ENCODE results near the gene GP1BB. TPM values are rescaled to one million over a fixed set of nuclear protein-coding genes. Genes with fewer than 3 reads are reported as not detected.
A peak's percentile ranks its signal among the peaks of the same experiment; 100 is the strongest.

Gene GP1BB
- total RNA-seq, 1 donor from 2014 or later = 5.7 TPM

DNA sequence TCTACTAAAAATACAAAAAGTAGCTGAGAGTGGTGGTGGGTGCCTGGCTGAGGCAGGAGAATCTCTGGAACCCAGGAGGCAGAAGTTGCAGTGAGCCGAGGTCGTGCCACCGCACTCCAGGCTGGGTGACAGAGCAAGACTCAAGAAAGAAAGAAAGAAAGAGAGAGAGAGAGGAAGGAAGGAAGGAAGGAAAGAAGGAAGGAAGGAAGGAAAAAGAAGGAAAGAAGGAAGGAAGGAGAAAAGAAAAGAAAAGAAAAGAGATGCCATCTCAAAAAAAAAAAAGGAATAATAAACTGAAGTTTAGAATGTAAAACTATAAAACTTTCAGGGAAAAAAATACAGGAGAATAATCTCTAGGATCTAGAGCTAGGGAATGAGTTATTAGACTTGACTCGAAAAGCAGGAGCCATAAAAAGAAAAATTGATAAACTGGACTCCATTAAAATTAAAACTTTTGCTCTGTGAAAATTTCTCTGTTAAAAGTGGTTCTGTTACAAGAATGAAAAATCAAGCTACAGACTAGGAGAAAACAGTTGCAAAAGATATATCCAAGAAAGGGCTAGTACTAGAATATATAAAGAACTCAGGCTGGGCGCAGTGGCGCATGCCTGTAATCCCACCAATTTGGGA is 22.4 kb upstream of the GP1BB start:
- Mint-ChIP-seq H3K4me3 (no peak overlapping the region), H3K27me3 (ENCODE audit: low read depth) (peaks cover 13% of the 10 kb centered on the region), H3K4me1 (no peaks in the 10 kb centered on the region), H3K27ac (no peak overlapping the region), H3K36me3 (no peaks in the 10 kb centered on the region), H3K9me3 (no peaks in the 10 kb centered on the region)
- TF ChIP-seq, protein P1, sequence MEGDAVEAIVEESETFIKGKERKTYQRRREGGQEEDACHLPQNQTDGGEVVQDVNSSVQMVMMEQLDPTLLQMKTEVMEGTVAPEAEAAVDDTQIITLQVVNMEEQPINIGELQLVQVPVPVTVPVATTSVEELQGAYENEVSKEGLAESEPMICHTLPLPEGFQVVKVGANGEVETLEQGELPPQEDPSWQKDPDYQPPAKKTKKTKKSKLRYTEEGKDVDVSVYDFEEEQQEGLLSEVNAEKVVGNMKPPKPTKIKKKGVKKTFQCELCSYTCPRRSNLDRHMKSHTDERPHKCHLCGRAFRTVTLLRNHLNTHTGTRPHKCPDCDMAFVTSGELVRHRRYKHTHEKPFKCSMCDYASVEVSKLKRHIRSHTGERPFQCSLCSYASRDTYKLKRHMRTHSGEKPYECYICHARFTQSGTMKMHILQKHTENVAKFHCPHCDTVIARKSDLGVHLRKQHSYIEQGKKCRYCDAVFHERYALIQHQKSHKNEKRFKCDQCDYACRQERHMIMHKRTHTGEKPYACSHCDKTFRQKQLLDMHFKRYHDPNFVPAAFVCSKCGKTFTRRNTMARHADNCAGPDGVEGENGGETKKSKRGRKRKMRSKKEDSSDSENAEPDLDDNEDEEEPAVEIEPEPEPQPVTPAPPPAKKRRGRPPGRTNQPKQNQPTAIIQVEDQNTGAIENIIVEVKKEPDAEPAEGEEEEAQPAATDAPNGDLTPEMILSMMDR (IDR thresholded peaks at IDR 0.05; ENCODE audit: unreplicated experiment) = no peak
- DNase-seq (ENCODE audit: low spot score in 2 of 2, unreplicated experiment in 2 of 2) = no peak

DNA sequence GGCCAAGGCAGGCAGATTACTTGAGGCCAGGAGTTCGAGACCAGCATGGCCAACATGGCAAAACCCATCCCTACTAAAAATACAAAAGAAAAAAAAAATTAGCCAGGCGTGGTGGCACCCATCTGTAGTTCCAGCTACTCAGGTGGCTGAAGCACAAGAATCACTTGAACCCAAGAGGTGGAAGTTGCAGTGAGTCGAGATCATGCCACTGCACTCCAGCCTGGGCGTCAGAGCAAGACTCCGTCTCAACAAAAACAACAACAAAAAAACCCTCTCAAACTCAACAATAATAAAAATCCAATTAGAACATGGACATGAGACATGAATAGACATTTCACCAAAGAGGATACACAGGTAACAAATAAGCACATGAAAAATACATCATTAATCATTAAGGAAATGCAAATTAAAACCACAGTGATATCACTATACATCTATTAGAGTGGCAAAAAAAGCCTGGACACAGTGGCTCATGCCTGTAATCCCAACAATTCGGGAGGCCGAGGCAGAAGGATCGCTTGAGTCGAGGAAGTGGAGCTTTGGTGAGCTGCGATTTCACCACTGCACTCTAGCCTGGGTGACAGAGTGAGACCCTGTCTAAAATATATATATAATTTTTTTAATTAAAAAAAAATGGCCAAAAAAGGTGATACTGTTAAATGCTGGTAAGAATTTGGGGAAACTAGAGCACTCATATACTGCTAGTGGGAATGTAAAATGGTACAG is 21.8 kb upstream of the GP1BB start:
- TF ChIP-seq, protein P1 (IDR thresholded peaks at IDR 0.05; ENCODE audit: unreplicated experiment) = no peak
- no peaks in the 10 kb centered on the region for H3K4me1 Mint-ChIP-seq
- H3K9me3 Mint-ChIP-seq = no peaks in the 10 kb centered on the region
- DNase-seq (ENCODE audit: low spot score in 2 of 2, unreplicated experiment in 2 of 2) = peak in 1 of 2 experiments; percentile 6
- H3K27ac Mint-ChIP-seq = no peak overlapping the region
- H3K4me3 Mint-ChIP-seq = no peak overlapping the region
- H3K36me3 Mint-ChIP-seq = no peaks in the 10 kb centered on the region
- H3K27me3 Mint-ChIP-seq (ENCODE audit: low read depth) = peaks cover 13% of the 10 kb centered on the region

- H3K36me3 Mint-ChIP-seq = no peaks in the 10 kb centered on the region
- H3K4me1 Mint-ChIP-seq = no peaks in the 10 kb centered on the region
- DNase-seq (ENCODE audit: low spot score in 2 of 2, unreplicated experiment in 2 of 2) = peak in 1 of 2 experiments; percentile 33
- H3K27me3 Mint-ChIP-seq (ENCODE audit: low read depth) = peaks cover 16% of the 10 kb centered on the region
- no peak overlapping the region for H3K4me3 Mint-ChIP-seq
- no peak overlapping the region for H3K27ac Mint-ChIP-seq
- H3K9me3 Mint-ChIP-seq = no peaks in the 10 kb centered on the region
- TF ChIP-seq, protein P1 (IDR thresholded peaks at IDR 0.05; ENCODE audit: unreplicated experiment) = no peak
These were observed 19.5 kb upstream of the GP1BB start for GRCh38 chr22:19703869-19704268.

GRCh38 chr22:19704355-19705015 is 18.9 kb upstream of the GP1BB start:
- H3K36me3 Mint-ChIP-seq = no peaks in the 10 kb centered on the region
- H3K27ac Mint-ChIP-seq = no peak overlapping the region
- H3K27me3 Mint-ChIP-seq (ENCODE audit: low read depth) = peaks cover 22% of the 10 kb centered on the region
- H3K4me3 Mint-ChIP-seq = no peak overlapping the region
- peak in 1 of 2 experiments; percentile 32 for DNase-seq (ENCODE audit: low spot score in 2 of 2, unreplicated experiment in 2 of 2)
- no peaks in the 10 kb centered on the region for H3K9me3 Mint-ChIP-seq
- TF ChIP-seq, protein P1 (IDR thresholded peaks at IDR 0.05; ENCODE audit: unreplicated experiment) = no peak
- H3K4me1 Mint-ChIP-seq = no peaks in the 10 kb centered on the region

- TF ChIP-seq, protein P1 (IDR thresholded peaks at IDR 0.05; ENCODE audit: unreplicated experiment) = no peak
- Mint-ChIP-seq H3K4me1 (no peaks in the 10 kb centered on the region), H3K27ac (no peak overlapping the region), H3K4me3 (no peak overlapping the region), H3K27me3 (ENCODE audit: low read depth) (peaks cover 24% of the 10 kb centered on the region), H3K36me3 (no peaks in the 10 kb centered on the region), H3K9me3 (no peaks in the 10 kb centered on the region)
- DNase-seq (ENCODE audit: low spot score in 2 of 2, unreplicated experiment in 2 of 2) = peak in 1 of 2 experiments; percentile 37
These were observed 18.0 kb upstream of the GP1BB start for GRCh38 chr22:19705181-19705934.

Data from mesothelial cell of epicardium (in vitro differentiated cells).